ENCODE data around the gene ADAM22. TPM values are rescaled to one million over a fixed set of nuclear protein-coding genes. Genes with fewer than 3 reads are reported as not detected.

Gene ADAM22
- total and polyA plus RNA-seq, 2 donors (not counting 1 experiment from before 2014, with no cell fraction given): 0.30 to 1.8 TPM

GRCh38 chr7:88233828-88234227 is 299.8 kb downstream of the ADAM22 start:
- H3K4me1 Mint-ChIP-seq: no peaks in the 10 kb centered on the region
- no peak overlapping the region for H3K4me3 Mint-ChIP-seq
- H3K27ac Mint-ChIP-seq: no peak overlapping the region
- H3K9me3 Mint-ChIP-seq (ENCODE audit: insufficient read depth): no peaks in the 10 kb centered on the region
- Histone ChIP-seq H3K36me3 (replicated peaks in 1 of 2; ENCODE audit: control extremely low read depth in 1 of 2, control insufficient read depth in 1 of 2, extremely low read depth in 1 of 2, insufficient read depth in 2 of 2, low read length in 1 of 2) (no peaks in the 10 kb centered on the region), H3K4me1 (ENCODE audit: control insufficient read depth in 2 of 2, insufficient read depth in 2 of 2, low read length in 2 of 2) (no peaks in the 10 kb centered on the region), H3K4me3 (ENCODE audit: control extremely low read depth in 1 of 5, extremely low read depth in 1 of 5, insufficient read depth in 1 of 5, low read depth in 2 of 5, low read length in 4 of 5) (no peak overlapping the region), H3K9ac (ENCODE audit: low read length) (no peak overlapping the region), H3K79me2 (ENCODE audit: control insufficient read depth, insufficient read depth, low read length) (no peaks in the 10 kb centered on the region), H3K4me2 (replicated peaks; ENCODE audit: low read depth, low read length, poor library complexity, severe bottlenecking) (no peak overlapping the region), H4K20me1 (ENCODE audit: control insufficient read depth, insufficient read depth, low read length, poor library complexity, severe bottlenecking) (no peaks in the 10 kb centered on the region), H3K27me3 (replicated peaks in 1 of 4; ENCODE audit: control extremely low read depth in 1 of 4, control insufficient read depth in 3 of 4, insufficient read depth in 4 of 4, low read length in 3 of 4) (no peaks in the 10 kb centered on the region), H3K27ac (ENCODE audit: low read length in 2 of 2) (no peak overlapping the region), H3K9me3 (ENCODE audit: control extremely low read depth in 1 of 3, control insufficient read depth in 2 of 3, insufficient read depth in 1 of 3, low read length in 2 of 3) (peaks cover 0 to 2% (median 0%) of the 10 kb centered on the region in 3 donors), H2AFZ (ENCODE audit: insufficient read depth, low read depth, low read length, poor library complexity, severe bottlenecking) (no peak overlapping the region)
- DNase-seq: no peak
- no peak for ATAC-seq (ENCODE audit: low read depth)
- POLR2A ChIA-PET: no interaction called here
- intact Hi-C loops (cut with micrococcal nuclease): no loop called here
- H3K27me3 Mint-ChIP-seq: peaks cover 15% of the 10 kb centered on the region
- TF ChIP-seq CTCF (IDR thresholded peaks at IDR 0.05) (no peak), EZH2 (IDR thresholded peaks at IDR 0.05; ENCODE audit: borderline replicate concordance, insufficient read depth, low read depth, low read length, poor library complexity, severe bottlenecking) (no peak)
- CTCF ChIA-PET: no interaction called here

GRCh38 chr7:88239852-88240251 is 305.8 kb downstream of the ADAM22 start:
- Histone ChIP-seq H3K4me1 (ENCODE audit: control insufficient read depth in 2 of 2, insufficient read depth in 2 of 2, low read length in 2 of 2) (no peaks in the 10 kb centered on the region), H4K20me1 (ENCODE audit: control insufficient read depth, insufficient read depth, low read length, poor library complexity, severe bottlenecking) (no peaks in the 10 kb centered on the region), H2AFZ (ENCODE audit: insufficient read depth, low read depth, low read length, poor library complexity, severe bottlenecking) (no peak overlapping the region), H3K27ac (ENCODE audit: low read length in 2 of 2) (no peak overlapping the region), H3K27me3 (replicated peaks in 1 of 4; ENCODE audit: control extremely low read depth in 1 of 4, control insufficient read depth in 3 of 4, insufficient read depth in 4 of 4, low read length in 3 of 4) (no peaks in the 10 kb centered on the region), H3K79me2 (ENCODE audit: control insufficient read depth, insufficient read depth, low read length) (no peaks in the 10 kb centered on the region), H3K4me3 (ENCODE audit: control extremely low read depth in 1 of 5, extremely low read depth in 1 of 5, insufficient read depth in 1 of 5, low read depth in 2 of 5, low read length in 4 of 5) (no peak overlapping the region), H3K4me2 (replicated peaks; ENCODE audit: low read depth, low read length, poor library complexity, severe bottlenecking) (no peak overlapping the region), H3K9me3 (ENCODE audit: control extremely low read depth in 1 of 3, control insufficient read depth in 2 of 3, insufficient read depth in 1 of 3, low read length in 2 of 3) (no peaks in the 10 kb centered on the region), H3K9ac (ENCODE audit: low read length) (no peak overlapping the region), H3K36me3 (replicated peaks in 1 of 2; ENCODE audit: control extremely low read depth in 1 of 2, control insufficient read depth in 1 of 2, extremely low read depth in 1 of 2, insufficient read depth in 2 of 2, low read length in 1 of 2) (no peaks in the 10 kb centered on the region)
- Mint-ChIP-seq H3K9me3 (ENCODE audit: insufficient read depth) (no peaks in the 10 kb centered on the region), H3K27me3 (peaks cover 4% of the 10 kb centered on the region), H3K27ac (no peak overlapping the region), H3K4me3 (no peak overlapping the region), H3K4me1 (no peaks in the 10 kb centered on the region)
- ATAC-seq (ENCODE audit: low read depth) (no peak), DNase-seq (no peak)
- intact Hi-C loops (cut with micrococcal nuclease): no loop called here
- TF ChIP-seq CTCF (IDR thresholded peaks at IDR 0.05) (no peak), EZH2 (IDR thresholded peaks at IDR 0.05; ENCODE audit: borderline replicate concordance, insufficient read depth, low read depth, low read length, poor library complexity, severe bottlenecking) (no peak)
- no CpG with 5 or more reads among the region's 1 CpG for WGBS (ENCODE audit: insufficient coverage)
- CTCF ChIA-PET: no interaction called here
- POLR2A ChIA-PET: no interaction called here
